AG04449 (cell line): ENCODE results near the gene NUP43.

Source experiments
- CTCF ChIA-PET: fragments of 350-600 bp; formaldehyde crosslinking; extraction: SDS; loops from one replicate; lab custom pipeline; 2021; ENCODE audit warnings: antibody characterized with exemption; lab: Yijun Ruan, JAX
- POLR2A ChIA-PET: fragments of 400-600, 350-600 bp; formaldehyde crosslinking; extraction: SDS; loops from one replicate; lab custom pipeline; 2020; ENCODE audit warnings: antibody characterized with exemption, inconsistent platforms; lab: Yijun Ruan, JAX
- DNase-seq: peaks from one replicate; pipeline ENCODE4 v3.0.0-alpha.2; 2010; ENCODE audit warnings: low read depth, low spot score
- H3K4me3 ChIP-seq: 2 replicates; pipeline ENCODE4 v1.5.1; 2011; ENCODE audit warnings: low read depth, mild to moderate bottlenecking, control low read depth, low read length
- CTCF ChIP-seq: IDR thresholded peaks from one replicate; pipeline ENCODE4 v1.5.1; 2011; ENCODE audit warnings: mild to moderate bottlenecking, moderate library complexity, low read length, control low read depth, inconsistent platforms; ENCODE audit not compliant: insufficient read depth; ENCODE audit errors: missing control alignments

The NUP43 gene

DNA sequence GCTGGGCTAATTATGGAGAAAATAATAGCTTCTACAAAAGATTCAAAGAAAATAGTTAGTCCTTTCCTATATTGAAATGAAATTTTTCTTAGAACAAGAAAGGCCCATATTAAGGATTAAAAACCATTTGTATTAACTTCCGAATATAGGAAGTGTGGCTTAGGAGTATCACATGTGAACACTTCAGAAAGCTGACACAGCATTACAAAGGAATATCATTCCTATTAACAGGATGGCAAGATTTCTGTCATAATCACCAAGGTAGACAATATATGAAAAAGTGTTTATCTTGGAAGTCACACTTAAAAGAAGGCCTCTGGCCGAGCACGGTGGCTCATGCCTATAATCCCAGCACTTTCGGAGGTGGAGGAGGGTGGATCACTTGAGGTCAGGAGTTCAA is 23.1 kb downstream of the NUP43 start:
- ChIA-PET POLR2A (no interaction called here), CTCF (interaction anchor here (0.6 to 5.3 kb wide), 14 partner anchors 9 to 968 kb away, joined by 3 to 25 read pairs (median 4); partner anchors contain the start of gene NUP43)
- TF ChIP-seq CTCF = no peak
- no peak overlapping the region for H3K4me3 ChIP-seq
- no peak for DNase-seq

- DNase-seq = no peak
- no peak overlapping the region for H3K4me3 ChIP-seq
- CTCF ChIA-PET = no interaction called here
- POLR2A ChIA-PET = no interaction called here
- TF ChIP-seq CTCF = no peak
These were observed 26.8 kb downstream of the NUP43 start for GRCh38 chr6:149719531-149719930.

- DNase-seq = no peak
- ChIA-PET POLR2A (interaction anchor here (0.5 to 2.5 kb wide), 6 partner anchors 13 to 268 kb away, joined by 3 to 11 read pairs (median 4); partner anchors contain the start of gene PPIL4), CTCF (interaction anchor here (0.5 to 2.0 kb wide), 8 partner anchors 7 to 207 kb away, joined by 3 to 6 read pairs (median 4); partner anchors contain the start of gene NUP43)
- no peak for TF ChIP-seq CTCF
- peak within 1 kb of the TSS; percentile 92 for H3K4me3 ChIP-seq
These were observed 28.5 kb downstream of the NUP43 start, which contains the start of gene LATS1 for GRCh38 chr6:149717588-149718458. Gene LATS1, minus strand, starts transcription at chr6:149718101. Its CDS starts 15,975 bp downstream, at chr6:149702126.

GRCh38 chr6:149717255-149717587 is 29.1 kb downstream of the NUP43 start:
- ChIA-PET POLR2A (interaction anchor here (0.9 to 2.5 kb wide), 3 partner anchors 12 to 171 kb away, joined by 4 to 11 read pairs (median 4); partner anchors contain the start of gene PPIL4), CTCF (interaction anchor here (0.5 to 2.0 kb wide), 6 partner anchors 8 to 208 kb away, joined by 3 to 6 read pairs (median 4); no protein-coding TSS in a partner anchor)
- no peak for DNase-seq
- TF ChIP-seq CTCF = no peak
- peak overlapping the region; percentile 92 for H3K4me3 ChIP-seq

- POLR2A ChIA-PET = interaction anchor here (2.5 kb wide), 1 partner anchor 12 kb away, joined by 11 read pairs; no protein-coding TSS in a partner anchor
- peak overlapping the region; percentile 92 for H3K4me3 ChIP-seq
- CTCF ChIA-PET = interaction anchor here (1.2 to 2.0 kb wide), 3 partner anchors 8 to 209 kb away, joined by 4 to 6 read pairs (median 5); no protein-coding TSS in a partner anchor
- DNase-seq = no peak
- TF ChIP-seq CTCF = no peak
These were observed 30.0 kb downstream of the NUP43 start for GRCh38 chr6:149716181-149716963.
